ENCODE measurements around the gene PDE9A.

GRCh38 chr21:42753804-42754203 lies 100.4 kb downstream of the PDE9A start:
- TF ChIP-seq CTCF (IDR thresholded peaks at IDR 0.05) = no peak
- TF ChIP-seq POLR2A (IDR thresholded peaks at IDR 0.05) = no peak
- TF ChIP-seq EP300 (IDR thresholded peaks at IDR 0.05) = no peak
